K562 (cell line): ENCODE data around the gene ZNF513. TPM values are rescaled to one million over a fixed set of nuclear protein-coding genes. Genes with fewer than 3 reads are reported as not detected.

Experiments used
- ARNT ChIP-seq, 2 experiments: fragments of 450-650 bp; IDR thresholded peaks; 2 replicates each; pipeline ENCODE4 v1.6.1; 2016; ENCODE audit warnings: mild to moderate bottlenecking in 1 of 2
- ATF6 ChIP-seq: sonication (generic); formaldehyde crosslinking; IDR thresholded peaks from 2 replicates; pipeline ENCODE4 v1.4.0; 2020; ENCODE audit warnings: mild to moderate bottlenecking, missing genetic modification reagents
- EWSR1 ChIP-seq: fragments of 450-650 bp; IDR thresholded peaks from 2 replicates; pipeline ENCODE4 v1.6.1; 2018; ENCODE audit warnings: borderline replicate concordance, mild to moderate bottlenecking, low read depth, moderate library complexity; ENCODE audit not compliant: partially characterized antibody
- MCM7 ChIP-seq, 2 experiments: fragments of 450-650 bp; IDR thresholded peaks; 2 replicates each; pipeline ENCODE4 v1.6.1; 2016 to 2018
- NFRKB ChIP-seq: fragments of 450-650 bp; IDR thresholded peaks from 2 replicates; pipeline ENCODE4 v1.6.1; 2016; ENCODE audit warnings: low read depth
- POLR2G ChIP-seq: fragments of 200-400 bp; formaldehyde crosslinking; IDR thresholded peaks from 2 replicates; pipeline ENCODE4 v1.6.1; 2017; ENCODE audit warnings: low read depth, mild to moderate bottlenecking, antibody characterized with exemption, low read length, moderate library complexity
- PTTG1 ChIP-seq: fragments of 450-650 bp; IDR thresholded peaks from 2 replicates; pipeline ENCODE4 v1.6.1; 2016; ENCODE audit warnings: low read depth, mild to moderate bottlenecking, missing genetic modification characterization, missing compliant biosample characterization
- RHOXF2B ChIP-seq: fragments of 250-450 bp; sonication (Bioruptor Pico); conservative IDR thresholded peaks from 2 replicates; pipeline ENCODE4 v1.5.1; 2021
- SIN3B ChIP-seq: fragments of 450-650 bp; IDR thresholded peaks from 2 replicates; pipeline ENCODE4 v1.6.1; 2017; ENCODE audit warnings: low read depth, mild to moderate bottlenecking, moderate library complexity
- TEAD2 ChIP-seq: fragments of 450-650 bp; IDR thresholded peaks from 2 replicates; pipeline ENCODE4 v1.6.1; 2016; ENCODE audit warnings: missing genetic modification characterization, control low read depth, missing compliant biosample characterization
- YBX1 ChIP-seq: fragments of 450-650 bp; IDR thresholded peaks from 2 replicates; pipeline ENCODE4 v1.7.1; 2016; ENCODE audit warnings: mild to moderate bottlenecking
- ZNF639 ChIP-seq, 2 experiments: fragments of 200-800 bp in 1 of 2; sonication (Bioruptor generic) in 1 of 2; sonication (generic) in 1 of 2; formaldehyde crosslinking in 1 of 2; IDR thresholded peaks in 1 of 2; conservative IDR thresholded peaks in 1 of 2; 2 replicates each; pipeline versions ENCODE4 v1.5.0 to v1.6.1; 2016 to 2020; ENCODE audit warnings: missing compliant biosample characterization in 1 of 2, missing genetic modification characterization in 1 of 2, missing genetic modification reagents in 1 of 2
- ZNF79 ChIP-seq: fragments of 250-450 bp; sonication (Bioruptor Pico); IDR thresholded peaks from 2 replicates; pipeline ENCODE4 v1.4.0; 2020; ENCODE audit warnings: low read depth, mild to moderate bottlenecking, moderate library complexity
- polyA plus RNA-seq, 8 experiments: library from polyadenylated mRNA; depleted of rRNA in 4 of 8; stranded (reverse) in 5 of 8; unstranded in 3 of 8; fragments of >200 nt; fragmentation: Nextera tagmentation in 2 of 8; fragmentation: Illumina TruSeq in 1 of 8; extraction: Ambion mirVana in 2 of 8; extraction: Trizol in 1 of 8; gene quantifications; 2 replicates each; pipeline versions ENCODE4 v1.2.1 to v1.2.3, GENCODE V29; 2011 to 2014; ENCODE audit warnings: inconsistent platforms in 1 of 8, missing spikeins in 1 of 8
- total RNA-seq, 7 experiments: library from RNA; depleted of rRNA in 6 of 7; stranded (reverse); fragments of >200 nt in 6 of 7; fragmentation: Illumina TruSeq in 2 of 7; extraction: Trizol in 2 of 7; gene quantifications; 2 replicates each; pipeline versions ENCODE4 v1.2.1 to v1.2.3, GENCODE V29; 2011 to 2021; ENCODE audit warnings: low replicate concordance in 1 of 7
- TF ChIP-seq, protein P1 (sequence below): fragments of 250-450 bp; sonication (Bioruptor Pico); IDR thresholded peaks from 2 replicates; pipeline ENCODE4 v1.5.0; 2021; ENCODE audit warnings: mild to moderate bottlenecking, borderline replicate concordance
- TF ChIP-seq, protein P2 (sequence below), 2 experiments: fragments of 450-650 bp; conservative IDR thresholded peaks; 2 replicates each; pipeline ENCODE4 v1.6.1; 2017; ENCODE audit warnings: mild to moderate bottlenecking in 2 of 2, moderate library complexity in 2 of 2

The ZNF513 gene
- total and polyA plus RNA-seq, 9 of the 15 experiments (the other 6 are each of a cell fraction or from before 2014, with no cell fraction given), result 0.04 to 13.6 (median 4.4) TPM

DNA sequence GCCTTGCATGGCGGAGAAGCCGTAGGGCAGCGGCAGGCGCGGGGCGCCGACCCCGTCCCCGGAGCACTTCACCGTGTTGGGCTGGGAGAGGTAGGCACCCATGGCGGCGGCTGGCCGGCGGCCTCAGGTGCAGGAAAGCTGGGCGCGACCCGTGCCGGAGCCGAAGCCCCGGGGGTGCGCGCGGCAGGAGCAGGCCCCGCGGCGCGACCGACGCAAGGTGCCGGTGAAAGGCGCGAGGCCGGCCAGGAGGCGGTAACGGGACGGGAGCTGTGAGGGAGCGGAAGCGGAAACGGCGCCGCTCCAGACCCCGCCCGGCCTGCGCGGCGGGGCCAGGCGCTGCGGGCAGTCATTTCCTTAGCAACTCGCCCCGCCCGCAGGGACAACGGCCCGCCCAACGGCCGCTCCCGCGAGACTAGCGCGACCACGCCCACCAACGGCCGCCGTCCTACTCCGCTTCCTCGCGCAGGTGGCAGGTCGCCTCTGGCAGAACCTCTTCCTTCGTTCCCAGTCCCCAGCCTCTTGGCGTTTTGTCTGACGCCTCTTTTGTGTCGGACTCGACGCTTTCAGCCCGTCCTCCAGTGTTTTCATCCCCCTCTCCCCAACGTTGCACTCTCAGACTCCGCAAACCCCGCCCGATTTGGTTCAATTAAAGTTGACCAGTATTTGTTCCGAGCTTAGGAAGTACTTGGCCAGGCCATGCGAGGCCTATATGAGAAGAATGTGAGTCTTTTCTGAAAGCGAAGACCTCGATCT, 29.0 kb upstream of the ZNF513 start, which contains the start of gene PPM1G (continued):
- TF ChIP-seq, protein P1, sequence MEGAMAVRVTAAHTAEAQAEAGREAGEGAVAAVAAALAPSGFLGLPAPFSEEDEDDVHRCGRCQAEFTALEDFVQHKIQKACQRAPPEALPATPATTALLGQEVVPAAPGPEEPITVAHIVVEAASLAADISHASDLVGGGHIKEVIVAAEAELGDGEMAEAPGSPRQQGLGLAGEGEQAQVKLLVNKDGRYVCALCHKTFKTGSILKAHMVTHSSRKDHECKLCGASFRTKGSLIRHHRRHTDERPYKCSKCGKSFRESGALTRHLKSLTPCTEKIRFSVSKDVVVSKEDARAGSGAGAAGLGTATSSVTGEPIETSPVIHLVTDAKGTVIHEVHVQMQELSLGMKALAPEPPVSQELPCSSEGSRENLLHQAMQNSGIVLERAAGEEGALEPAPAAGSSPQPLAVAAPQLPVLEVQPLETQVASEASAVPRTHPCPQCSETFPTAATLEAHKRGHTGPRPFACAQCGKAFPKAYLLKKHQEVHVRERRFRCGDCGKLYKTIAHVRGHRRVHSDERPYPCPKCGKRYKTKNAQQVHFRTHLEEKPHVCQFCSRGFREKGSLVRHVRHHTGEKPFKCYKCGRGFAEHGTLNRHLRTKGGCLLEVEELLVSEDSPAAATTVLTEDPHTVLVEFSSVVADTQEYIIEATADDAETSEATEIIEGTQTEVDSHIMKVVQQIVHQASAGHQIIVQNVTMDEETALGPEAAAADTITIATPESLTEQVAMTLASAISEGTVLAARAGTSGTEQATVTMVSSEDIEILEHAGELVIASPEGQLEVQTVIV (CRISPR knock-in tag), result no peak
- TF ChIP-seq, protein P2, sequence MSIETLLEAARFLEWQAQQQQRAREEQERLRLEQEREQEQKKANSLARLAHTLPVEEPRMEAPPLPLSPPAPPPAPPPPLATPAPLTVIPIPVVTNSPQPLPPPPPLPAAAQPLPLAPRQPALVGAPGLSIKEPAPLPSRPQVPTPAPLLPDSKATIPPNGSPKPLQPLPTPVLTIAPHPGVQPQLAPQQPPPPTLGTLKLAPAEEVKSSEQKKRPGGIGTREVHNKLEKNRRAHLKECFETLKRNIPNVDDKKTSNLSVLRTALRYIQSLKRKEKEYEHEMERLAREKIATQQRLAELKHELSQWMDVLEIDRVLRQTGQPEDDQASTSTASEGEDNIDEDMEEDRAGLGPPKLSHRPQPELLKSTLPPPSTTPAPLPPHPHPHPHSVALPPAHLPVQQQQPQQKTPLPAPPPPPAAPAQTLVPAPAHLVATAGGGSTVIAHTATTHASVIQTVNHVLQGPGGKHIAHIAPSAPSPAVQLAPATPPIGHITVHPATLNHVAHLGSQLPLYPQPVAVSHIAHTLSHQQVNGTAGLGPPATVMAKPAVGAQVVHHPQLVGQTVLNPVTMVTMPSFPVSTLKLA (conservative IDR thresholded peaks at IDR 0.05), result peak in 1 of 2 experiments; percentile 73; a peak in 2 of 4 replicates
- TF ChIP-seq ATF6 (CRISPR knock-in tag) (peak; percentile 93), ZNF639 (CRISPR knock-in tag; conservative IDR thresholded peaks at IDR 0.05 in 1 of 2, IDR thresholded peaks at IDR 0.05 in 1 of 2) (peak in 1 of 2 experiments; percentile 97; a peak in 2 of 4 replicates), ZNF79 (CRISPR knock-in tag) (no peak), SIN3B (peak; percentile 80), ARNT (IDR thresholded peaks at IDR 0.05) (peak in 1 of 2 experiments; percentile 35; a peak in 1 of 4 replicates), PTTG1 (no peak), RHOXF2B (no peak), NFRKB (0 out of 2 replicates have a peak, but pooled peaks have one; percentile 55), MCM7 (IDR thresholded peaks at IDR 0.05) (no peak), TEAD2 (tag) (no peak), EWSR1 (no peak), POLR2G (peak; percentile 97), YBX1 (no peak)
